HepG2 (cell line): ENCODE measurements around the gene GPR158. TPM values are rescaled to one million over a fixed set of nuclear protein-coding genes. Genes with fewer than 3 reads are reported as not detected.

Source experiments
- ATAC-seq: fragments of 200-7000 bp; cut with Tn5 transposase; 3 replicates; pipeline ENCODE4 v1.9.1; 2020; ENCODE audit warnings: mild to moderate bottlenecking, moderate library complexity
- BruUV-seq: library from RNA; stranded (reverse); fragments of 400-500 nt; replicated peaks from 2 replicates; lab custom pipeline; 2021; lab: Mats Ljungman, UMichigan
- CTCF ChIA-PET: fragments of 300-600 bp; formaldehyde crosslinking; extraction: SDS; loops from one replicate; lab custom pipeline; 2021; ENCODE audit warnings: low total read pairs, inconsistent platforms, low intra/inter-chr PET ratio; lab: Yijun Ruan, JAX
- POLR2A ChIA-PET: fragments of 350-600 bp; sonication (Branson Sonifier 250); formaldehyde crosslinking; loops from one replicate; lab custom pipeline; 2020; ENCODE audit warnings: antibody characterized with exemption, inconsistent platforms; lab: Yijun Ruan, JAX
- DNase-seq: peaks from one replicate; pipeline ENCODE4 v3.0.0-alpha.2; 2015; ENCODE audit warnings: low spot score
- FAIRE-seq: peaks from 3 replicates; lab custom pipeline; 2011; peaks lifted over from hg19 to GRCh38; lab: Jason Lieb, UNC
- H2AFZ ChIP-seq: one replicate; pipeline ENCODE4 v1.6.1; 2011; ENCODE audit warnings: low read length, inconsistent platforms
- H3K27ac ChIP-seq: fragments of 300-600 bp; 3 replicates; pipeline ENCODE4 v1.8.0; 2011; ENCODE audit warnings: mixed run types, mild to moderate bottlenecking, mixed read lengths, low read length, inconsistent platforms; ENCODE audit not compliant: insufficient read depth; ENCODE audit errors: extremely low read length
- H3K27me3 ChIP-seq, 2 experiments: fragments of 200-600 bp in 1 of 2; 2 replicates in 1 of 2; 3 replicates in 1 of 2; pipeline versions ENCODE4 v1.6.0 to v1.8.0; 2011; ENCODE audit warnings: low read length in 2 of 2, mild to moderate bottlenecking in 2 of 2, moderate library complexity in 2 of 2, inconsistent platforms in 1 of 2; ENCODE audit not compliant: insufficient read depth in 2 of 2, control insufficient read depth in 1 of 2
- H3K36me3 ChIP-seq, 2 experiments: fragments of 200-600 bp in 1 of 2; replicated peaks in 1 of 2; 2 replicates in 1 of 2; 3 replicates in 1 of 2; pipeline versions ENCODE4 v1.5.1 to v1.8.0; 2011; ENCODE audit warnings: low read length in 2 of 2, inconsistent platforms in 1 of 2; ENCODE audit not compliant: insufficient read depth in 2 of 2, control insufficient read depth in 1 of 2
- H3K4me1 ChIP-seq: 2 replicates; pipeline ENCODE4 v1.5.1; 2012; ENCODE audit warnings: low read length, inconsistent platforms; ENCODE audit not compliant: insufficient read depth
- H3K4me2 ChIP-seq: 2 replicates; pipeline ENCODE4 v1.6.0; 2011; ENCODE audit warnings: low read depth, low read length, inconsistent platforms
- H3K4me3 ChIP-seq, 3 experiments: fragments of 200-600 bp in 1 of 3; sonication (generic), shearing (Covaris generic) in 1 of 3; replicated peaks in 1 of 3; 2 replicates each; pipeline ENCODE4 v1.5.1; 2011 to 2016; ENCODE audit warnings: low read length in 3 of 3, inconsistent platforms in 2 of 3, low read depth in 2 of 3, mild to moderate bottlenecking in 2 of 3, control low read depth in 1 of 3, mixed read lengths in 1 of 3; ENCODE audit not compliant: insufficient read depth in 1 of 3
- H3K79me2 ChIP-seq: one replicate; pipeline ENCODE4 v1.6.1; 2011; ENCODE audit warnings: low read length, inconsistent platforms; ENCODE audit not compliant: insufficient read depth
- H3K9ac ChIP-seq: 2 replicates; pipeline ENCODE4 v1.6.0; 2011; ENCODE audit warnings: mild to moderate bottlenecking, low read depth, low read length, inconsistent platforms; ENCODE audit not compliant: insufficient read depth
- H3K9me3 ChIP-seq: 2 replicates; pipeline ENCODE4 v1.5.1; 2012; ENCODE audit warnings: mild to moderate bottlenecking, low read length
- H4K20me1 ChIP-seq: 2 replicates; pipeline ENCODE4 v1.6.0; 2011; ENCODE audit warnings: inconsistent platforms, mild to moderate bottlenecking, low read length, moderate library complexity; ENCODE audit not compliant: insufficient read depth
- EEA1 ChIP-seq: sonication (generic); formaldehyde crosslinking; IDR thresholded peaks from 2 replicates; pipeline ENCODE4 v1.5.1; 2020; ENCODE audit warnings: mild to moderate bottlenecking, missing genetic modification reagents, borderline replicate concordance
- MEIS1 ChIP-seq: sonication (generic); formaldehyde crosslinking; IDR thresholded peaks from 2 replicates; pipeline ENCODE4 v1.9.0; 2021; ENCODE audit warnings: mild to moderate bottlenecking, missing genetic modification reagents, moderate library complexity, borderline replicate concordance
- MNT ChIP-seq: fragments of 450-650 bp; IDR thresholded peaks from 2 replicates; pipeline ENCODE4 v1.6.1; 2016
- ZFP82 ChIP-seq: sonication (generic); formaldehyde crosslinking; IDR thresholded peaks from 2 replicates; pipeline ENCODE4 v1.5.1; 2020; ENCODE audit warnings: mild to moderate bottlenecking, missing genetic modification reagents, borderline replicate concordance
- ZNF34 ChIP-seq: sonication (generic); formaldehyde crosslinking; IDR thresholded peaks from 2 replicates; pipeline ENCODE4 v1.4.0; 2020; ENCODE audit warnings: mild to moderate bottlenecking, missing genetic modification reagents, borderline replicate concordance
- ZNF572 ChIP-seq: sonication (generic); formaldehyde crosslinking; IDR thresholded peaks from 2 replicates; pipeline ENCODE4 v1.5.1; 2020; ENCODE audit warnings: mild to moderate bottlenecking, missing genetic modification reagents
- WGBS: methylation state at CpG from one replicate; pipeline ENCODE4 v1.1.6; 2017; ENCODE audit warnings: low lambda C conversion rate; 5-methylcytosine and 5-hydroxymethylcytosine counted together
- in situ Hi-C: cut with HindIII; loops from 2 replicates; pipeline ENCODE4 v1.10.0; 2017; ENCODE audit warnings: low pct_unique_long_range_greater_than_20kb; ENCODE audit not compliant: extremely low pct_ligation_motif_present
- intact Hi-C: fragments of 100-400 bp; cut with micrococcal nuclease; formaldehyde crosslinking; loops from one replicate; pipeline ENCODE4 v1.10.0; 2022; ENCODE audit not compliant: unreplicated experiment
- polyA plus RNA-seq, 8 experiments: library from polyadenylated mRNA; depleted of rRNA in 3 of 8; stranded (reverse) in 7 of 8; unstranded in 1 of 8; fragments of >200 nt; fragmentation: Illumina TruSeq in 4 of 8; extraction: Trizol in 4 of 8; gene quantifications; 2 replicates each; pipeline versions ENCODE4 v1.2.1 to v1.2.3, GENCODE V29; 2011 to 2016; ENCODE audit warnings: low read depth in 4 of 8, missing spikeins in 1 of 8, mixed read lengths in 1 of 8; ENCODE audit not compliant: insufficient read depth in 1 of 8
- total RNA-seq, 5 experiments: library from RNA; depleted of rRNA; stranded (reverse); fragments of >200 nt; fragmentation: Illumina TruSeq; extraction: Trizol; gene quantifications; 2 replicates each; pipeline ENCODE4 v1.2.3, GENCODE V29; 2016; ENCODE audit warnings: low read depth in 1 of 5
- TF ChIP-seq, protein P1 (sequence below): sonication (generic); formaldehyde crosslinking; IDR thresholded peaks from 2 replicates; pipeline ENCODE4 v1.4.0; 2020; ENCODE audit warnings: mild to moderate bottlenecking, missing genetic modification reagents
- TF ChIP-seq, protein P2 (sequence below): sonication (generic); formaldehyde crosslinking; IDR thresholded peaks from 2 replicates; pipeline ENCODE4 v1.8.1; 2022; ENCODE audit warnings: low read depth, mild to moderate bottlenecking, missing genetic modification reagents

Gene GPR158
- total and polyA plus RNA-seq, 2 of the 13 experiments (the other 11 are each of a cell fraction or from before 2014, with no cell fraction given) = not detected

GRCh38 chr10:25296324-25296723 is 121.5 kb downstream of the GPR158 start:
- no peaks in the 10 kb centered on the region for H4K20me1 ChIP-seq
- no TSS peak for BruUV-seq
- FAIRE-seq (no peak), ATAC-seq (no peak), DNase-seq (no peak)
- no peak for TF ChIP-seq ZNF34 (CRISPR knock-in tag)
- TF ChIP-seq ZFP82 (CRISPR knock-in tag) = no peak
- TF ChIP-seq, protein P1, sequence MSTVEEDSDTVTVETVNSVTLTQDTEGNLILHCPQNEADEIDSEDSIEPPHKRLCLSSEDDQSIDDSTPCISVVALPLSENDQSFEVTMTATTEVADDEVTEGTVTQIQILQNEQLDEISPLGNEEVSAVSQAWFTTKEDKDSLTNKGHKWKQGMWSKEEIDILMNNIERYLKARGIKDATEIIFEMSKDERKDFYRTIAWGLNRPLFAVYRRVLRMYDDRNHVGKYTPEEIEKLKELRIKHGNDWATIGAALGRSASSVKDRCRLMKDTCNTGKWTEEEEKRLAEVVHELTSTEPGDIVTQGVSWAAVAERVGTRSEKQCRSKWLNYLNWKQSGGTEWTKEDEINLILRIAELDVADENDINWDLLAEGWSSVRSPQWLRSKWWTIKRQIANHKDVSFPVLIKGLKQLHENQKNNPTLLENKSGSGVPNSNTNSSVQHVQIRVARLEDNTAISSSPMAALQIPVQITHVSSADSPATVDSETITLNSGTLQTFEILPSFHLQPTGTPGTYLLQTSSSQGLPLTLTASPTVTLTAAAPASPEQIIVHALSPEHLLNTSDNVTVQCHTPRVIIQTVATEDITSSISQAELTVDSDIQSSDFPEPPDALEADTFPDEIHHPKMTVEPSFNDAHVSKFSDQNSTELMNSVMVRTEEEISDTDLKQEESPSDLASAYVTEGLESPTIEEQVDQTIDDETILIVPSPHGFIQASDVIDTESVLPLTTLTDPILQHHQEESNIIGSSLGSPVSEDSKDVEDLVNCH (CRISPR knock-in tag) = no peak
- TF ChIP-seq, protein P2, sequence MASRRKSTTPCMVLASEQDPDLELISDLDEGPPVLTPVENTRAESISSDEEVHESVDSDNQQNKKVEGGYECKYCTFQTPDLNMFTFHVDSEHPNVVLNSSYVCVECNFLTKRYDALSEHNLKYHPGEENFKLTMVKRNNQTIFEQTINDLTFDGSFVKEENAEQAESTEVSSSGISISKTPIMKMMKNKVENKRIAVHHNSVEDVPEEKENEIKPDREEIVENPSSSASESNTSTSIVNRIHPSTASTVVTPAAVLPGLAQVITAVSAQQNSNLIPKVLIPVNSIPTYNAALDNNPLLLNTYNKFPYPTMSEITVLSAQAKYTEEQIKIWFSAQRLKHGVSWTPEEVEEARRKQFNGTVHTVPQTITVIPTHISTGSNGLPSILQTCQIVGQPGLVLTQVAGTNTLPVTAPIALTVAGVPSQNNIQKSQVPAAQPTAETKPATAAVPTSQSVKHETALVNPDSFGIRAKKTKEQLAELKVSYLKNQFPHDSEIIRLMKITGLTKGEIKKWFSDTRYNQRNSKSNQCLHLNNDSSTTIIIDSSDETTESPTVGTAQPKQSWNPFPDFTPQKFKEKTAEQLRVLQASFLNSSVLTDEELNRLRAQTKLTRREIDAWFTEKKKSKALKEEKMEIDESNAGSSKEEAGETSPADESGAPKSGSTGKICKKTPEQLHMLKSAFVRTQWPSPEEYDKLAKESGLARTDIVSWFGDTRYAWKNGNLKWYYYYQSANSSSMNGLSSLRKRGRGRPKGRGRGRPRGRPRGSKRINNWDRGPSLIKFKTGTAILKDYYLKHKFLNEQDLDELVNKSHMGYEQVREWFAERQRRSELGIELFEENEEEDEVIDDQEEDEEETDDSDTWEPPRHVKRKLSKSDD (CRISPR knock-in tag) = no peak
- no peak for TF ChIP-seq MNT
- no peak for TF ChIP-seq ZNF572 (CRISPR knock-in tag)
- TF ChIP-seq EEA1 (CRISPR knock-in tag) = no peak
- no peak for TF ChIP-seq MEIS1 (CRISPR knock-in tag)
- H3K9me3 ChIP-seq = no peaks in the 10 kb centered on the region
- 10% methylated on average over 1 of the region's 1 CpG for WGBS
- H3K9ac ChIP-seq = no peak overlapping the region
- intact Hi-C loops = no loop called here
- no peak overlapping the region for H2AFZ ChIP-seq
- no peaks in the 10 kb centered on the region for H3K36me3 ChIP-seq
- no peaks in the 10 kb centered on the region for H3K27me3 ChIP-seq
- H3K4me1 ChIP-seq = no peaks in the 10 kb centered on the region
- H3K79me2 ChIP-seq = no peaks in the 10 kb centered on the region
- ChIA-PET POLR2A (no interaction called here), CTCF (no interaction called here)
- H3K4me2 ChIP-seq = no peak overlapping the region
- in situ Hi-C loops = no loop called here
- H3K27ac ChIP-seq = no peak overlapping the region
- H3K4me3 ChIP-seq = no peak overlapping the region
